Nephron progenitor cell (in vitro differentiated cells): Measurements from ENCODE around the gene SOX1.
A peak's percentile ranks its signal among the peaks of the same experiment; 100 is the strongest.

ENCODE experiments used
- DNase-seq: peaks from one replicate; pipeline ENCODE4 v3.0.0; 2021
- H3K27ac Mint-ChIP-seq: 2 replicates; pipeline ENCODE4 v1.8.0; 2021; ENCODE audit warnings: mild to moderate bottlenecking, moderate library complexity, mixed read lengths
- H3K27me3 Mint-ChIP-seq: 2 replicates; pipeline ENCODE4 v1.8.0; 2021; ENCODE audit warnings: mild to moderate bottlenecking, low read depth, mixed read lengths; ENCODE audit not compliant: poor library complexity
- H3K36me3 Mint-ChIP-seq: 2 replicates; pipeline ENCODE4 v1.8.0; 2021; ENCODE audit warnings: low read depth, mixed read lengths
- H3K4me1 Mint-ChIP-seq: 2 replicates; pipeline ENCODE4 v1.8.0; 2021; ENCODE audit warnings: mixed read lengths
- H3K4me3 Mint-ChIP-seq: 2 replicates; pipeline ENCODE4 v1.8.0; 2021; ENCODE audit warnings: mild to moderate bottlenecking, moderate library complexity, mixed read lengths
- H3K9me3 Mint-ChIP-seq: 2 replicates; pipeline ENCODE4 v1.8.0; 2021; ENCODE audit warnings: mild to moderate bottlenecking, moderate library complexity, mixed read lengths
- TF ChIP-seq, protein P1 (sequence below): fragments of 200-600 bp; sonication (generic); IDR thresholded peaks from 2 replicates; pipeline ENCODE4 v1.5.0; 2021; ENCODE audit warnings: antibody characterized with exemption

Gene SOX1

DNA sequence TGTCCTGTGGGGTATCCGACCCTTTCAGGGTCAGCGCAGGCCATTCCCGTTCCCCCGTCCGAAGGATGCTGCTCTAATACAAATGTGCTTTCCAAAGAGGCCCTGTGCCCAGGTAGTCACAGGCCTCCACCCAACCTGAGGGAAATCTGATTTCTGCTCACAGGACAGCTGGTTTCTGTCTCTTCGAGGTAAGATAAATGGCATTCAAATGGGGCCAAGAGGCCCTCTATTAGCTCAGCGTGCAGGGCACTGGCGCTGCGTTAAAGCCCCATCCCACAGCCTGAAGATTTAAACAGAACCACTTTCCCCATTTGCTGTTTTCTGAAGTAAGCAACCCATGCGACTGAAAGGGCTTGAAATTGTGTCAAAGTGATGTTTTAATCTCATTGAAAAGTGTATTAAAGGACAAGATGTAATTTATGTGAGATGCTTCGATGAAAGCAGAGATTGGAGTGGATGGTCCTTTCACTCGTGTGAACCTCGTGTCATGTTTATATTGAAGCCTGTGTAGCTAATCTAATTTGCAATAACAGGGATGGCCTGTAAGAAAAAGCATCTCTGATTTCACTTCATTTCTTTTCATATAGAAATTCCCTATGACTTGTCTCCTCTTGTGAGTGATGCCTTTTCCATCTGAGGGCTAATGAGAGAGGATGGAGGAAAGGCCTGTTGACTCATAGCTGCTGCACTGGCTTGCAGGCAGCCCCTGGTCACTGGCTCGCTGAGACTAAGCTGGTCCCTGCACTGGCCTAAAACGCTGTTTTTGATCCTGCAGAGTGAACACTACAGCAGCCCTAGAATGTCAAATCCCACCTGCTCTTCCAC, 7.3 kb upstream of the SOX1 start:
- Mint-ChIP-seq H3K4me1 (peaks cover 5% of the 10 kb centered on the region), H3K27ac (no peak overlapping the region), H3K27me3 (peaks cover 100% of the 10 kb centered on the region), H3K36me3 (no peaks in the 10 kb centered on the region), H3K9me3 (no peaks in the 10 kb centered on the region), H3K4me3 (no peak overlapping the region)
- TF ChIP-seq, protein P1, sequence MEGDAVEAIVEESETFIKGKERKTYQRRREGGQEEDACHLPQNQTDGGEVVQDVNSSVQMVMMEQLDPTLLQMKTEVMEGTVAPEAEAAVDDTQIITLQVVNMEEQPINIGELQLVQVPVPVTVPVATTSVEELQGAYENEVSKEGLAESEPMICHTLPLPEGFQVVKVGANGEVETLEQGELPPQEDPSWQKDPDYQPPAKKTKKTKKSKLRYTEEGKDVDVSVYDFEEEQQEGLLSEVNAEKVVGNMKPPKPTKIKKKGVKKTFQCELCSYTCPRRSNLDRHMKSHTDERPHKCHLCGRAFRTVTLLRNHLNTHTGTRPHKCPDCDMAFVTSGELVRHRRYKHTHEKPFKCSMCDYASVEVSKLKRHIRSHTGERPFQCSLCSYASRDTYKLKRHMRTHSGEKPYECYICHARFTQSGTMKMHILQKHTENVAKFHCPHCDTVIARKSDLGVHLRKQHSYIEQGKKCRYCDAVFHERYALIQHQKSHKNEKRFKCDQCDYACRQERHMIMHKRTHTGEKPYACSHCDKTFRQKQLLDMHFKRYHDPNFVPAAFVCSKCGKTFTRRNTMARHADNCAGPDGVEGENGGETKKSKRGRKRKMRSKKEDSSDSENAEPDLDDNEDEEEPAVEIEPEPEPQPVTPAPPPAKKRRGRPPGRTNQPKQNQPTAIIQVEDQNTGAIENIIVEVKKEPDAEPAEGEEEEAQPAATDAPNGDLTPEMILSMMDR: no peak
- no peak for DNase-seq

GRCh38 chr13:112060282-112060830, 6.6 kb upstream of the SOX1 start:
- no peak for DNase-seq
- Mint-ChIP-seq H3K4me1 (no peaks in the 10 kb centered on the region), H3K27me3 (peaks cover 100% of the 10 kb centered on the region), H3K9me3 (no peaks in the 10 kb centered on the region), H3K27ac (no peak overlapping the region), H3K4me3 (no peak overlapping the region), H3K36me3 (no peaks in the 10 kb centered on the region)
- TF ChIP-seq, protein P1: no peak

DNA sequence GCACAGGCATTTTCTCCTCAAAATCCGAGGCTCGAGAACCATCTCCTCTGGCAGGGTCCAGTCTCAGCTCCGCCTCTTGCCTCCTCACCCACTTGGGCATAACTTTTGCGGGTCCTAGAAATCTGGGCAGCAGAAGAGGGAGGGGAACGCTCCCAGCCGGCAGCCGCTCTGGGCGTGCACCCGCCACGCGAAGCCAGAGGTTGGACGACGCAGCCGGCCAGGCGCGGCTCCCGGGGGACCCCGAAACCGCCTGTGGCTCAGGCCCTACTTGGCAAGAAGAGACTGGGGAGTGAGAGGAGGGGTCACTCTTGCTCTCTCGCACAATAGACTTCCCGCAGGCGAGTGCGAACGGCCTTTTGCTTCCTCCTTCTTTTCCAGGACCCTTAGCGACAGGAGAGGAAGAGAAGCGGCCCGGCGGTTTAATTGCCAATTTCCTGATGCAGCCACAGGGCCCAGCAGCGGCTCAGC, 6.0 kb upstream of the SOX1 start:
- peak; percentile 33 for DNase-seq
- TF ChIP-seq, protein P1: no peak
- Mint-ChIP-seq H3K27me3 (peaks cover 100% of the 10 kb centered on the region), H3K36me3 (no peaks in the 10 kb centered on the region), H3K9me3 (no peaks in the 10 kb centered on the region), H3K4me1 (peaks cover 3% of the 10 kb centered on the region), H3K27ac (no peak overlapping the region), H3K4me3 (no peak overlapping the region)

DNA sequence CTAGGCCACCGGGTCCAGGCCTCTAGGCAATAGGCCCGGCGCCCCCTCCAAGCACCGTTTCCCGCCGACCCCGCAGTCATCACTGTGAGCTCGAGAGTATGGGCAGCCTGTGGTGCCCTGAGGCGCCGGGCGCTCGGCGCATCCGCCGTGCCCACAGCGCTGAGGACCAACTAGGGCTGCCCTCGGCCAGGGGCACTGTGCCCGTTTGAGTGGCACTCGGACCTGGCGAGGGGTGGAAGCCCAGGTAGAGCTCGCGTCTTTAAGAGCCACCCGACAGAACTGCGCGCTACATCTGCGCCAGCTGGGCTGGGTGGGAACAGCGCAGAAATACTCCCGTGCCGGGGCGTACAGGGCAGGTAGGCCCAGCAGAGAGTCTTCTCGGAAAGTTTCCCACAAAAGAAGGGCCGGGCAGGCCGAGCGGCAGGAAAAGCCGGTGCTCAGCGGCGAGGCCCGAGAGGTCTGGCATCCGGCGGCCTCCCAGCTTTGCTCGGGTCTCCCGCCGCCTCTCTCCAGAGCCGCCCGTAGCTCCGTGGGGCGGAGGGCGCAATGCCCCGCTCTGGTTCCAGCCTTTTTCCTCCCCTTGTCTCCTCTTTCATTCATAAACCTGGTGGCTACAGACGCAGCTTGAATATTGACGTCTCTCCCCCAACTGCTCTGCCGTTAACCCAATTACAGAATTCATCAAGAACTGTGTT, 5.4 kb upstream of the SOX1 start:
- H3K4me3 Mint-ChIP-seq: no peak overlapping the region
- H3K27me3 Mint-ChIP-seq: peaks cover 100% of the 10 kb centered on the region
- peak; percentile 31 for DNase-seq
- no peaks in the 10 kb centered on the region for H3K9me3 Mint-ChIP-seq
- no peak overlapping the region for H3K27ac Mint-ChIP-seq
- H3K4me1 Mint-ChIP-seq: peaks cover 7% of the 10 kb centered on the region
- TF ChIP-seq, protein P1: no peak
- H3K36me3 Mint-ChIP-seq: no peaks in the 10 kb centered on the region

DNA sequence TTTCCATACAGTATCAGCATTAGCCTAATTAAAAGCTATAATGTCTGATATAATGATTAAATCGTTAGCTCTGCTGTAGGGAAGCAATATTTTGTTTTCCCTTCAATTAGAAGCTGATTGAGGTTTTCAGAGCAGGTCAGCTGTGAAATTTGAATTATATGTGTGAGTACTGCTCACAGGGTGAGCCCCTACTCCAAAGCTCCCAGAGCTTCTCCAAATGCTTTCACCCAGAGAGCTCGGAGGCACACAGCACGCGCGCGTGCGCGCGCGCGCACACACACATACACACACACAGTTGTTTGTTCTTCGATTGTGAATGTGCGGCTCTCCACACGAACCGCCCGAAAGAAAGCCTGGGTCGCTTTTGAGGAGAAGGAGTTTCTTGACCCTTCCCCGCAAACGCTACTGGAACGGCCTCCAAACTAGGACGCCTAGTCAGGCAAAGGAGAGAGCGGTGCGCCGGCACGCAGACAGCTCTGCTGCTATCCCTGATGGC, 4.8 kb upstream of the SOX1 start:
- no peak overlapping the region for H3K27ac Mint-ChIP-seq
- H3K27me3 Mint-ChIP-seq: peaks cover 100% of the 10 kb centered on the region
- H3K36me3 Mint-ChIP-seq: no peaks in the 10 kb centered on the region
- no peaks in the 10 kb centered on the region for H3K9me3 Mint-ChIP-seq
- peaks cover 7% of the 10 kb centered on the region for H3K4me1 Mint-ChIP-seq
- DNase-seq: peak; percentile 14
- TF ChIP-seq, protein P1: no peak
- H3K4me3 Mint-ChIP-seq: no peak overlapping the region
